Adrenal gland (tissue), 5 donors: Measurements from ENCODE around the gene RING1.

ENCODE experiments used
- POLR2A ChIP-seq, 2 donors: fragments of 450-650 bp; IDR thresholded peaks; one replicate each; pipeline ENCODE4 v1.6.1; 2017; ENCODE audit warnings: antibody characterized with exemption in 2 of 2, mild to moderate bottlenecking in 2 of 2, moderate library complexity in 1 of 2
- TF ChIP-seq, protein P1 (sequence below), 6 experiments: fragments of 450-650 bp in 4 of 6; fragments of 200-600 bp in 2 of 6; sonication (generic) in 1 of 6; IDR thresholded peaks; 1 replicate in 5 of 6; 2 replicates in 1 of 6; pipeline versions ENCODE4 v1.5.1 to v1.8.0; 2016 to 2021; ENCODE audit warnings: antibody characterized with exemption in 6 of 6, mild to moderate bottlenecking in 2 of 6, moderate library complexity in 1 of 6
- donor health status: DM: no; HTN: no; CAD: no.

GRCh38 chr6:33202799-33203198, 5.5 kb upstream of the RING1 start:
- TF ChIP-seq, protein P1, sequence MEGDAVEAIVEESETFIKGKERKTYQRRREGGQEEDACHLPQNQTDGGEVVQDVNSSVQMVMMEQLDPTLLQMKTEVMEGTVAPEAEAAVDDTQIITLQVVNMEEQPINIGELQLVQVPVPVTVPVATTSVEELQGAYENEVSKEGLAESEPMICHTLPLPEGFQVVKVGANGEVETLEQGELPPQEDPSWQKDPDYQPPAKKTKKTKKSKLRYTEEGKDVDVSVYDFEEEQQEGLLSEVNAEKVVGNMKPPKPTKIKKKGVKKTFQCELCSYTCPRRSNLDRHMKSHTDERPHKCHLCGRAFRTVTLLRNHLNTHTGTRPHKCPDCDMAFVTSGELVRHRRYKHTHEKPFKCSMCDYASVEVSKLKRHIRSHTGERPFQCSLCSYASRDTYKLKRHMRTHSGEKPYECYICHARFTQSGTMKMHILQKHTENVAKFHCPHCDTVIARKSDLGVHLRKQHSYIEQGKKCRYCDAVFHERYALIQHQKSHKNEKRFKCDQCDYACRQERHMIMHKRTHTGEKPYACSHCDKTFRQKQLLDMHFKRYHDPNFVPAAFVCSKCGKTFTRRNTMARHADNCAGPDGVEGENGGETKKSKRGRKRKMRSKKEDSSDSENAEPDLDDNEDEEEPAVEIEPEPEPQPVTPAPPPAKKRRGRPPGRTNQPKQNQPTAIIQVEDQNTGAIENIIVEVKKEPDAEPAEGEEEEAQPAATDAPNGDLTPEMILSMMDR (IDR thresholded peaks at IDR 0.05) = no peak
- no peak for TF ChIP-seq POLR2A (IDR thresholded peaks at IDR 0.05)
